Upper lobe of left lung (tissue), 6 donors: Measurements from ENCODE around the gene MID1IP1. TPM values are rescaled to one million over a fixed set of nuclear protein-coding genes. Genes with fewer than 3 reads are reported as not detected.

Experiments
- ATAC-seq, 2 donors: fragments of 200-7000 bp; cut with Tn5 transposase; one replicate each; pipeline ENCODE4 v1.9.1; 2022; ENCODE audit warnings: mild to moderate bottlenecking in 2 of 2, moderate library complexity in 2 of 2; ENCODE audit not compliant: low FRiP score in 2 of 2
- DNase-seq, 2 donors: peaks; one replicate each; pipeline ENCODE4 v3.0.0-alpha.2; 2019 to 2020
- H3K27ac ChIP-seq, 4 donors: fragments of 200-600 bp; sonication (generic); one replicate each; pipeline ENCODE4 v1.5.1; 2016 to 2019
- H3K27me3 ChIP-seq, 4 donors: fragments of 200-600 bp; sonication (generic); one replicate each; pipeline ENCODE4 v1.5.1; 2017 to 2019
- H3K36me3 ChIP-seq, 4 donors: fragments of 200-600 bp; sonication (generic); one replicate each; pipeline ENCODE4 v1.5.1; 2016 to 2019
- H3K4me1 ChIP-seq, 4 donors: fragments of 200-600 bp; sonication (generic); one replicate each; pipeline ENCODE4 v1.5.1; 2018 to 2019
- H3K4me3 ChIP-seq, 4 donors: fragments of 200-600 bp; sonication (generic); one replicate each; pipeline ENCODE4 v1.5.1; 2017 to 2019; ENCODE audit warnings: mild to moderate bottlenecking in 2 of 4, moderate library complexity in 1 of 4
- H3K9me3 ChIP-seq, 4 donors: fragments of 200-600 bp; sonication (generic); one replicate each; pipeline ENCODE4 v1.5.1; 2018 to 2019
- CTCF ChIP-seq, 6 experiments: fragments of 450-650 bp in 4 of 6; fragments of 200-600 bp in 2 of 6; sonication (generic) in 2 of 6; IDR thresholded peaks; one replicate each; pipeline ENCODE4 v1.5.1; 2016 to 2019; ENCODE audit warnings: antibody characterized with exemption in 6 of 6
- EP300 ChIP-seq, 4 donors: sonication (generic); formaldehyde crosslinking; IDR thresholded peaks; one replicate each; pipeline ENCODE4 v1.5.1; 2017; ENCODE audit warnings: antibody characterized with exemption in 4 of 4, control low read depth in 2 of 4
- POLR2A ChIP-seq, 4 donors: fragments of 450-650 bp; IDR thresholded peaks; one replicate each; pipeline ENCODE4 v1.5.1; 2016 to 2017; ENCODE audit warnings: antibody characterized with exemption in 4 of 4, mild to moderate bottlenecking in 2 of 4
- POLR2AphosphoS5 ChIP-seq, 2 donors: sonication (generic); formaldehyde crosslinking; IDR thresholded peaks; one replicate each; pipeline ENCODE4 v1.5.1; 2017; ENCODE audit warnings: antibody characterized with exemption in 2 of 2
- WGBS, 2 donors: methylation state at CpG; one replicate each; pipeline ENCODE4 v1.1.5; 2017 to 2018; 5-methylcytosine and 5-hydroxymethylcytosine counted together
- total RNA-seq, 6 donors: library from RNA; depleted of rRNA in 4 of 6; stranded (reverse); fragments of >200 nt in 4 of 6; gene quantifications; one replicate each; pipeline versions ENCODE4 v1.1.0 to v1.2.1, GENCODE V29; 2016 to 2021
- donor health status: DM: no; HTN: no; CAD: no; lungs with moderate emphysema.
- donor health status: DM: no; HTN: yes; CAD: no; lungs with severe emphysema.

Gene MID1IP1
- 100 to 1,000 TPM in 5 of 6 donors, 10 to 100 TPM in 1; 88.0 to 187 (median 121) TPM for total RNA-seq

- H3K27ac ChIP-seq = peak within 1 kb of the TSS; percentile 87 to 98 (median 94)
- 16 to 28% methylated on average over 12 to 32 of the region's 32 CpGs for WGBS, 2 donors
- peak; percentile 82 for ATAC-seq
These were observed at the start of gene MID1IP1 for GRCh38 chrX:38800981-38801845. Gene MID1IP1 (plus strand): TSS chrX:38801459. CDS start chrX:38804947, 3,488 bp downstream.

GRCh38 chrX:38754102-38754790 lies 47.0 kb upstream of the MID1IP1 start:
- WGBS, 2 donors = 25 to 33% methylated on average over 6 of the region's 6 CpGs
- H3K4me1 ChIP-seq = no peaks in the 10 kb centered on the region
- H3K27ac ChIP-seq = no peak overlapping the region
- no peaks in the 10 kb centered on the region for H3K36me3 ChIP-seq
- no peak overlapping the region for H3K4me3 ChIP-seq
- DNase-seq (no peak), ATAC-seq (no peak)
- no peaks in the 10 kb centered on the region for H3K27me3 ChIP-seq
- peak; percentile 51 to 67 (median 56) for TF ChIP-seq CTCF (IDR thresholded peaks at IDR 0.05)
- TF ChIP-seq POLR2AphosphoS5 (IDR thresholded peaks at IDR 0.05) = no peak
- H3K9me3 ChIP-seq = no peaks in the 10 kb centered on the region

More at GRCh38 chrX:38800981-38801845, at the start of gene MID1IP1:
- Histone ChIP-seq H3K9me3 (no peaks in the 10 kb centered on the region), H3K36me3 (no peaks in the 10 kb centered on the region), H3K4me1 (peaks cover 6 to 9% (median 7%) of the 10 kb centered on the region in 4 donors), H3K4me3 (peak within 1 kb of the TSS; percentile 20 to 76 (median 66)), H3K27me3 (no peaks in the 10 kb centered on the region)
- TF ChIP-seq CTCF (IDR thresholded peaks at IDR 0.05) (no peak), POLR2AphosphoS5 (IDR thresholded peaks at IDR 0.05) (peak; percentile 48 to 78), POLR2A (IDR thresholded peaks at IDR 0.05) (peak in 3 of 4 donors; percentile 42 to 84 (median 77)), EP300 (IDR thresholded peaks at IDR 0.05) (peak in 1 of 4 donors; percentile 43)
- peak; percentile 89 to 95 for DNase-seq

- no peak for ATAC-seq
- TF ChIP-seq CTCF (IDR thresholded peaks at IDR 0.05) (no peak), EP300 (IDR thresholded peaks at IDR 0.05) (no peak), POLR2AphosphoS5 (IDR thresholded peaks at IDR 0.05) (no peak), POLR2A (IDR thresholded peaks at IDR 0.05) (no peak)
- no peaks in the 10 kb centered on the region for H3K27me3 ChIP-seq
- H3K4me1 ChIP-seq = no peaks in the 10 kb centered on the region
- no peak overlapping the region for H3K27ac ChIP-seq
- H3K9me3 ChIP-seq = no peaks in the 10 kb centered on the region
- no peak for DNase-seq
- WGBS, 2 donors = 71 to 72% methylated on average over 7 of the region's 7 CpGs
- H3K4me3 ChIP-seq = no peak overlapping the region
- H3K36me3 ChIP-seq = no peaks in the 10 kb centered on the region
These were observed 46.2 kb upstream of the MID1IP1 start for GRCh38 chrX:38754818-38755718.

- no peak for TF ChIP-seq POLR2AphosphoS5 (IDR thresholded peaks at IDR 0.05)
- TF ChIP-seq EP300 (IDR thresholded peaks at IDR 0.05) = no peak
- no peak for TF ChIP-seq POLR2A (IDR thresholded peaks at IDR 0.05)
- no peak for TF ChIP-seq CTCF (IDR thresholded peaks at IDR 0.05)
- no peak overlapping the region for H3K27ac ChIP-seq
- DNase-seq (no peak), ATAC-seq (no peak)
- no peak overlapping the region for H3K4me3 ChIP-seq
- no peaks in the 10 kb centered on the region for H3K4me1 ChIP-seq
- H3K9me3 ChIP-seq = no peaks in the 10 kb centered on the region
- H3K27me3 ChIP-seq = no peaks in the 10 kb centered on the region
- WGBS, 2 donors = 50 to 55% methylated on average over 1 of the region's 1 CpG
- H3K36me3 ChIP-seq = no peaks in the 10 kb centered on the region
These were observed 40.4 kb upstream of the MID1IP1 start for GRCh38 chrX:38760883-38761282.
